ENCODE results near the gene CIC. TPM values are rescaled to one million over a fixed set of nuclear protein-coding genes. Genes with fewer than 3 reads are reported as not detected.

CIC gene
- total and polyA plus RNA-seq, 2 of the 13 experiments (the other 11 are each of a cell fraction or from before 2014, with no cell fraction given): 5.9 to 8.0 TPM

GRCh38 chr19:42267644-42268141, 1.4 kb upstream of the CIC start (continued):
- peak; percentile 77; the same call in 1 of the 2 replicates for TF ChIP-seq ZNF318 (CRISPR knock-in tag; IDR thresholded peaks at IDR 0.05)
- peak; percentile 3 for TF ChIP-seq TBL1XR1 (IDR thresholded peaks at IDR 0.05; ENCODE audit: borderline replicate concordance, low read length, partially characterized antibody)
- 0 out of 2 replicates have a peak, but pooled peaks have one; percentile 50 for TF ChIP-seq ZNF782 (CRISPR knock-in tag; IDR thresholded peaks at IDR 0.05; ENCODE audit: borderline replicate concordance)
- TF ChIP-seq ZNF678 (CRISPR knock-in tag; IDR thresholded peaks at IDR 0.05): 0 out of 2 replicates have a peak, but pooled peaks have one; percentile 43
- no peak for TF ChIP-seq MIER2 (CRISPR knock-in tag; IDR thresholded peaks at IDR 0.05)
- peak; percentile 90 for TF ChIP-seq ZNF781 (CRISPR knock-in tag; IDR thresholded peaks at IDR 0.05; ENCODE audit: borderline replicate concordance, not compliant biosample characterization)
- TF ChIP-seq TIGD3 (CRISPR knock-in tag; IDR thresholded peaks at IDR 0.05; ENCODE audit: borderline replicate concordance): 0 out of 2 replicates have a peak, but pooled peaks have one; percentile 46
- TF ChIP-seq, protein P1, sequence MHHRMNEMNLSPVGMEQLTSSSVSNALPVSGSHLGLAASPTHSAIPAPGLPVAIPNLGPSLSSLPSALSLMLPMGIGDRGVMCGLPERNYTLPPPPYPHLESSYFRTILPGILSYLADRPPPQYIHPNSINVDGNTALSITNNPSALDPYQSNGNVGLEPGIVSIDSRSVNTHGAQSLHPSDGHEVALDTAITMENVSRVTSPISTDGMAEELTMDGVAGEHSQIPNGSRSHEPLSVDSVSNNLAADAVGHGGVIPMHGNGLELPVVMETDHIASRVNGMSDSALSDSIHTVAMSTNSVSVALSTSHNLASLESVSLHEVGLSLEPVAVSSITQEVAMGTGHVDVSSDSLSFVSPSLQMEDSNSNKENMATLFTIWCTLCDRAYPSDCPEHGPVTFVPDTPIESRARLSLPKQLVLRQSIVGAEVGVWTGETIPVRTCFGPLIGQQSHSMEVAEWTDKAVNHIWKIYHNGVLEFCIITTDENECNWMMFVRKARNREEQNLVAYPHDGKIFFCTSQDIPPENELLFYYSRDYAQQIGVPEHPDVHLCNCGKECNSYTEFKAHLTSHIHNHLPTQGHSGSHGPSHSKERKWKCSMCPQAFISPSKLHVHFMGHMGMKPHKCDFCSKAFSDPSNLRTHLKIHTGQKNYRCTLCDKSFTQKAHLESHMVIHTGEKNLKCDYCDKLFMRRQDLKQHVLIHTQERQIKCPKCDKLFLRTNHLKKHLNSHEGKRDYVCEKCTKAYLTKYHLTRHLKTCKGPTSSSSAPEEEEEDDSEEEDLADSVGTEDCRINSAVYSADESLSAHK (CRISPR knock-in tag; IDR thresholded peaks at IDR 0.05; ENCODE audit: borderline replicate concordance): no peak
- no peak for TF ChIP-seq GLMP (CRISPR knock-in tag; IDR thresholded peaks at IDR 0.05; ENCODE audit: borderline replicate concordance)
- no peak for TF ChIP-seq ZNF737 (CRISPR knock-in tag; IDR thresholded peaks at IDR 0.05; ENCODE audit: borderline replicate concordance)
- no peak for TF ChIP-seq KLF16 (CRISPR knock-in tag; IDR thresholded peaks at IDR 0.05)
- no peak for TF ChIP-seq BORCS8-MEF2B (CRISPR knock-in tag; IDR thresholded peaks at IDR 0.05)
- TF ChIP-seq ZNF136 (CRISPR knock-in tag; IDR thresholded peaks at IDR 0.05; ENCODE audit: low read depth): peak; percentile 12; the same call in 1 of the 2 replicates
- TF ChIP-seq ESRRA (CRISPR knock-in tag; IDR thresholded peaks at IDR 0.05; ENCODE audit: low read depth): no peak; the same call in 1 of the 2 replicates
